Stimulated activated CD4-positive, alpha-beta T cell treated with anti-CD3 and anti-CD28 coated beads, Interleukin-2, amount 100 ng/mL, for 48 hours (primary cell): Measurements from ENCODE around the gene LIM2.

Experiments
- DNase-seq, 2 donors: peaks; one replicate each; pipeline ENCODE4 v3.0.0-alpha.2; 2020

LIM2 gene

GRCh38 chr19:51365211-51365964 lies 22.4 kb downstream of the LIM2 start:
- no peak for DNase-seq

DNA sequence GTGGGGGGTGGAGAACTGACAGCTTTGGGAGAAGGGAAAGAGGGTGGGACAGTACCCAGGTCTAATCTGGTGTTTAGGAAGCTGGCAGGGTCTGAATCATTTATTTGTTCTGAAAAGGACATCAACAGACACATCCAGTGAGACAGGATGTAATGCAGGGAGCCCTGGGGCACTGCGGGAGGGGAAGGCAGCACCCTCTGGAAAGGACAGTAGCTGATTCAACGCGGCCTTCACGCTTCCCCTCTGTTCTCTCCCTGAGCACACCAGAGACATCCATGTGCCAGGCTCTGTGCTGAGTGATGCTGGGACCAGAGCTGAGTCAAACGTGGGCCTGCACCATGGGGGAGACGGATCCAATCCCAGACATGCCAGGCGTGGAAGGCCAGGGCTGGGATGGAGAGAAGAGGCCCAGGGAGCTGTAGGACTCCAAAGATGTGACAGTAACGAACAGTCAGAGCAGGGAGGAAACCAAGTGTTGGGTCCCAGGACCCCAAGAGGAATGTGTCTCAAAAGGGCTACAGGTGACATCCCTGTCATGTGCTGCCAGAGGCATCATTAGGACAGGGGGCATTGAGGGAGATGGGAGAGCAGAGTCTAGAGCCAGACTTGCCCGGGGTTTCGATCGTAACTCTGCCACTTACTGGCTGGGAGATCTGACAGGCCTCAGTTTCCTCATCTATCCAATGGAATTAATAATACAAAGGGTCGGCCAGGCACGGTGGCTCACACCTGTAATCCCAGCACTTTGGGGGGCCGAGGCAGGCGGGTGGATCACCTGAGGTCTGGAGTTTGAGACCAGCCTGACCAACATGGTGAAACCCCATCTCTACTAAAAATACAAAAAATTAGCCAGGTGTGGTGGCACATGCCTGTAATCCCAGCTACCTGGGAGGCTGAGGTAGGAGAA lies 23.3 kb downstream of the LIM2 start:
- DNase-seq, result no peak

GRCh38 chr19:51361239-51361638 lies 26.5 kb downstream of the LIM2 start:
- DNase-seq, result no peak

- no peak for DNase-seq
Observed at GRCh38 chr19:51359294-51359693, 28.5 kb downstream of the LIM2 start.

DNA sequence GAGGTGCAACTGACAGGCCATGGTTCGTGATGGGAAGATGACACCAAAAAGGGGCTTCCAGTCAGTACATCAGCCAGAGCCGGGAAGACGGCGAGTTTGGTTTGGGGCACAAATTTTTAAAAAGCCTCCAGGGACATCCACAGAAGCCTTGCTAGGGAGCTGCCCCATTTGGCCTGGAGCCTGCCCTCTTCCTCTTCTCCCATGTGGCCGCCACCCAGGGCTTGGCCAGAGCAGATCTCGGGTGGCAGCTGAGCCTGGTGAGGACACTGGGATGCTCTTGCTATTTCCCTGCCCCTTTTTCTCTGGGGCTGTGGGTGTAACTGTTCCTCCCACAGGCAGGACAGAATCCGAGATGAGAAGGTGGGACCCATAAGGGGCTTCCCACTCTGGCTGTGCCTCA lies 29.8 kb downstream of the LIM2 start:
- DNase-seq, result no peak

DNA sequence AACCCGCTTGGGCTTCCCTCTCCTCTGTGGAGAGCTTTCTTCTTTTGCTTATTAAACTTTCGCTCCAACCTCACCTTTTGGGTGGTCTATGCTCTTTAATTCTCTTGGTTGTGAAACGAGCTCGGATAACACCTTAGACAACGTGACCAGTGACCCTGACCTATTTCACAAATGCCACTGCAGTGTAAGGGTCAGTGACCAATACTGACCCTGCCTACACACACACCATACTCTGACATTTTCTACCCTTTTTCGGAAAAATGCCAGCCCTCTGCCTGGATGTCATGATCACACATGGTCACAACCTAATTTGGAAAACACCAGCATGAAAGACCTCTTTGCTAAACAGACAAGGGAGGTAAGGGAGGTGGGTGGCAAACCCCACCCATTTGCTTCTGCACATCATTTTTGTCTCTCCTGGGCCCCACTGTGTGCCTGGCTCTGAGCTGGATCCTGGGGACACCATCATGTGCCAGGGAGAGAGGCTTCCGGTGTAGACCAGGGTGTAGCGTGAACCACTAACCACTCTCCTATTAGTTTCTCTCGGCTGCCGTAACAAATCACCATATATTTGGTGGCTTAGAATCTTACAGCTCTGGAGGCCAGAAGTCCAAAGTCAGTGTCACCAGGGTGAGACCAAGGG lies 31.5 kb downstream of the LIM2 start:
- no peak for DNase-seq

DNA sequence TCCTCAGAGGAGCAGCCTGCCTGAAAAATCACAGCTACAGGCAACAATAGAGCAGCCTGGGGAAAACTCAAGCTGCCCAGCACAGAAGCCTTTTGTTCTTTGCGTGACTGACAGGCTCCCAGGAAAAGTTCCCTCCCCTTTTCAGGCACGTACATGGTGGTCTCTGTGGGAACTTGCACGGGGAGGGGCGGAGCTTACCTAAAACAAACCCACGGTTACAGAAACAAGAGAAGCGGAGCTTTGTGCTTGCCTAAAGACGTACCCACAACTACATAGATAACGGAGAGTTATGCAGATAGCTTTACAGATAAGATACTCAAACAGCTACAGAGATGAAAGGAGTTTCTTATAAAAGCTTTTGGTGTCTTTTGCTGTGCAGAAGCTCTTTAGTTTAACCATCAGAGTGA lies 33.0 kb downstream of the LIM2 start:
- DNase-seq, result no peak

DNA sequence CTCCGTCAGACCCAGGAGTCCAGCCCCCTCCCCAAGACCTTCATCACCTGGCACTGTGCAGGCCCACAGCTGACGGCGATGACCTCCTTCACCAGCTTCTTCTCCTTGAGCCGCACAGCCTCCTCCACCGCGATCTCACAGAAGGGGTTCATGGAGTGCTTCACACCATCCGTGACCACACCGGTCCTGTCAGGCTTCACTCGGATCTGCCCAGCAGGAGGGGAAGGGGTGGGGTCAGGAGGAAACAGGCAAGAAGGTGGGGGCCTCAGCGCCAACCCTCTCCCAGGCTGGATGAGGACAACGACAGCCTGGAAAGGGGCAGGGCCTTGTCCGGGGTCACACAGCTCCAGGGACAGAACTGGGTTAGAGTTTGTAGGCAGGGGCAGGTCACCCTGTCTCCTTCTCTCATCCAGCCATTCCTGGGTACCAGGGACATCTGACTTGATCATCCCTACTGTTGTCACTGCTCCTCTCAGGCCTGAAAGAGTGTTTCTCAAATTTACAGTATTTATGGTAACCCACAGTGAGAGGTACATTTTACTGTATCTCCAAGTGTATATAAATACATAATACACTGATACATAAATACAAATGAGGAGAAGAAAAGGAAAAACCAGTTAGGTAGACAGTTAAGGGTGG lies 33.6 kb downstream of the LIM2 start:
- no peak for DNase-seq

GRCh38 chr19:51352783-51353360 lies 34.9 kb downstream of the LIM2 start:
- no peak for DNase-seq

GRCh38 chr19:51351266-51351990 lies 36.3 kb downstream of the LIM2 start:
- DNase-seq, result no peak

GRCh38 chr19:51347209-51347928 lies 40.4 kb downstream of the LIM2 start:
- no peak for DNase-seq

DNA sequence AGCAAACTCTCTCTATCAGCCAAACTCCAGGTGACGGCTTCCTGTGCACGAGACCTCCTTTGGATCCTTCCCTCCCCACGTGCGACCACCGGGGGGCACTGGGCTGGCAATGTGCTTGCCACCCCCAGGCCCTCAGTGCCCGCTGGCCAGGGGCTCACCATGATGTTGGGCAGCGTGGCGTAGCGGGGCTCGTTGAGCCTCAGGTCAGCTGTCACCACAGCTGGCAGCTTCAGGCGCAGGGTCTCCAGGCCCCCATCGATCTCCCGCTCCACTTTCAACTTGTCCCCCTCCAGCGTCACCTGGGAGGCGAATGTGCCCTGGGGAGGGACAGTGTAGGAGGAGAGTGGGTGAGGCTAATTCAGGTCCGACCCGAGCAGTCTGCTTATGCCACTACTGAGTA lies 41.0 kb downstream of the LIM2 start:
- DNase-seq, result no peak

DNA sequence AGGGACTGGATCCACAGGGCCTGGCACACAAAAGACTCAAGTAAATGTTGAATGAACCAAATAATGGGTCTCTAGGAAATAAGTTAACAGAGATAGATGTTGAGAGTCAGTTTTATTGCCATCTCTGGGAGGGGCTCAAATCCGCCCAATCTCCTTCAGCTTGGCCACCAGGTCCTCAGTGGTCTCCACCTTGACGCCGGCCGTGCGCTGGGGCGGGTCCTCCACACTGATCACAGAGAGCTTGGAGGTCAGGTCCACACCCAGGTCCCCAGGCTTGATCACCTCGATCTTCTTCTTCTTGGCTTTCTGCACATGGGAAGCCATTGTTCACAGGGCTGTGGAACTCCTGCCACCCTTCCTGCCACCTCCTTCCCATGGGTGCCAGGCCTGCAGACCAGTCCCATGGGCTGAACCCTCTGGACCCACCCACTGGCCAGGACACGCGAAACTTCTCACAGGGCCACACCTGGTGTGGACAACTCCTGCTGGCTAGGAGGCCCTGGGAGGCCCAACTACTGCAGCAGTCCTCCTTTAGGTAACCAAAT lies 42.6 kb downstream of the LIM2 start:
- no peak for DNase-seq

GRCh38 chr19:51342631-51343569 lies 44.9 kb downstream of the LIM2 start:
- DNase-seq, result no peak

- DNase-seq, result no peak
Observed at GRCh38 chr19:51341976-51342580, 45.7 kb downstream of the LIM2 start, which contains the start of gene VSIG10L. Gene VSIG10L, minus strand, starts transcription at chr19:51342139. Its CDS starts 15 bp downstream, at chr19:51342124.

DNA sequence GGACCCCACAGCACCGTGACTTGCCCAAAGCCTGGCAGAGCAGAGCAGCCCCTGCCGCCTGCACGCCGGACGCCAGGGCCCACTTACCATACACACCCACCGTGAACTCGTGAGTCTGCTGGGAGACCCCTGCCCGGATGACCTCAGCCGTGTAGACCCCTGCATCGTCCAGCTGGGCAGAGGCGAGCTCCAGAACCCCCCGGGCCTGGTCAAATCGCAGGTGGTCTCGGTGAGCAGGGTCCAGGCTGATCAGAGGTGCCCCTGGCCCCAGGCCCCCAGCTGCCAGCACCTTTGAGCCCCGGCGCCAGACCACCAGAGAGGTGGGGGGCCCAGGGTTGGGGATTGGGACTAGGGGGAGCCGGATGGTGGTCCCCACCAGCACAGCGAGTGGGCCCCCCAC lies 46.7 kb downstream of the LIM2 start:
- DNase-seq, result no peak

DNA sequence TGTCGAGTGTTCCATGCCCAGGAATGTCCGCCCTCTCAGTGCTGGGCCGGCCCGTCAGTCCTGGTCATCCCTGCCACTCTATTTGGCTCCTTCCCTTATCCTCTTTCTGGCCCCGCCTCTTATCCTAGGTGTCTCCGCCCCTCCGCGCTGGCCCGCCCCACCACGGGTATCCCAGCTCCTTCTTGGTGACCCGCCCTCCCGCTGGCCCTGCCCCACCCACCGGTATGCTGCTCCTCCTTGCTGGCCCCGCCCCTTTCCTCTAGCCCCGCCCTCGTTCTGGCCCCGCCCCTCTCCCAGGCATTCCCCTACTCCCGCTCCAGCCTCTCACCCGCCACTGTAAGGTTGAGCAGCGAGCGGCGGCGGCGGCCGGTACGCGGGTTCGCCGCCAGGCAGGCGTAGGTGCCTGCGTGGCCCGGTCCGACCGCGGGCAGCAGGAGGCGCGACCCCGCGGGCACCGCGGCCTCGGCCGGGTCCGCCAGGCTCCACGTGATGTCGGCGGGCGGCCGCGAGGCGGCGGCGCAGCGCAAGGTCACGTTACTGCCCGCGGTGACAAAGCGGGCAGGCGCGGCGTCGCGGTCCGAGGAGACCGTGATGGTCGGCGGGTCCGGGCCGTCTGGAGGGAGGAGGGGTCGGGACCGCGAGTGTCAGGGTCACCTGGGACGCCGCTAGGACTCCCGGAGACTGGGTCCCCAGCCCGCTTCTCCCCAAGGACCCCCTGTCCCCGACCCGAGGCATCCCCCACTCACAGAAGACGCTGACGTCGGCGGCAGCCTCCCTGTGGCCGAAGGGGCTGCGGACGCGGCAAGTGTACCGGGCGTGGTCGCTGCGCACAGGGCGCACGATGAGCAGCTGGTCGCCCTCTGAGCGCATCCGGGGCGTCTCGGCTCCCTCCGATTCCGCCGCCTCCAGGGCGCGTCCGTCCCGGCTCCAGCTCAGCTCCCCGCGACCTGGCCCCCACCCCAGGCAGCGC lies 47.8 kb downstream of the LIM2 start:
- peak; percentile 97 for DNase-seq

- peak; percentile 27 to 36 for DNase-seq
Observed at GRCh38 chr19:51339313-51339686, 48.5 kb downstream of the LIM2 start.
